Panc1 (cell line): ENCODE results near the gene NFATC2. TPM values are rescaled to one million over a fixed set of nuclear protein-coding genes. Genes with fewer than 3 reads are reported as not detected.

Source experiments
- ATAC-seq: fragments of 200-7000 bp; cut with Tn5 transposase; 2 replicates; pipeline ENCODE4 v1.9.1; 2020; ENCODE audit warnings: mild to moderate bottlenecking, moderate library complexity
- BruUV-seq: library from RNA; stranded (reverse); fragments of 400-500 nt; replicated peaks from 2 replicates; lab custom pipeline; 2021; lab: Mats Ljungman, UMichigan
- CTCF ChIA-PET: fragments of 300-600 bp; sonication (Branson Sonifier 250); formaldehyde crosslinking; loops from one replicate; lab custom pipeline; 2022; ENCODE audit warnings: antibody characterized with exemption; lab: Charles Lee
- POLR2A ChIA-PET: fragments of 300-600 bp; sonication (Branson Sonifier 250); formaldehyde crosslinking; loops from one replicate; lab custom pipeline; 2022; ENCODE audit warnings: antibody characterized with exemption; lab: Charles Lee
- DNase-seq: peaks from one replicate; pipeline ENCODE4 v3.0.0-alpha.2; 2010; ENCODE audit warnings: low read depth, low spot score
- H3K27ac ChIP-seq: 2 replicates; pipeline ENCODE4 v1.5.1; 2011; ENCODE audit warnings: mild to moderate bottlenecking, low read length, inconsistent platforms
- H3K27me3 ChIP-seq: fragments of 200-500 bp; sonication (Bioruptor generic); 2 replicates; pipeline ENCODE4 v1.6.0; 2014; ENCODE audit warnings: low read length, inconsistent platforms; ENCODE audit not compliant: control insufficient read depth, insufficient read depth
- H3K36me3 ChIP-seq: fragments of 200-500 bp; sonication (Bioruptor generic); 2 replicates; pipeline ENCODE4 v1.5.1; 2014; ENCODE audit warnings: inconsistent platforms, mild to moderate bottlenecking, low read length, moderate library complexity; ENCODE audit not compliant: control insufficient read depth, insufficient read depth
- H3K4me1 ChIP-seq: 2 replicates; pipeline ENCODE4 v1.5.1; 2011; ENCODE audit warnings: inconsistent platforms, mild to moderate bottlenecking, low read length, moderate library complexity; ENCODE audit not compliant: control insufficient read depth, insufficient read depth
- H3K4me3 ChIP-seq, 2 experiments: 2 replicates each; pipeline ENCODE4 v1.5.1; 2011 to 2012; ENCODE audit warnings: low read depth in 2 of 2, low read length in 2 of 2, mild to moderate bottlenecking in 2 of 2, inconsistent platforms in 1 of 2, moderate library complexity in 1 of 2
- H3K9me3 ChIP-seq: fragments of 200-500 bp; sonication (Bioruptor generic); 2 replicates; pipeline ENCODE4 v1.5.1; 2014; ENCODE audit warnings: low read depth, mild to moderate bottlenecking, inconsistent platforms, low read length, moderate library complexity; ENCODE audit not compliant: control insufficient read depth, insufficient read depth
- CTCF ChIP-seq: fragments of 450-650 bp; IDR thresholded peaks from 2 replicates; pipeline ENCODE4 v1.5.1; 2017; ENCODE audit warnings: mild to moderate bottlenecking
- POLR2AphosphoS5 ChIP-seq: IDR thresholded peaks from 2 replicates; pipeline ENCODE4 v1.6.1; 2012; ENCODE audit warnings: mild to moderate bottlenecking, low read depth, low read length, moderate library complexity
- REST ChIP-seq, 2 experiments: IDR thresholded peaks; 2 replicates each; pipeline ENCODE4 v1.6.1; 2011 to 2012; ENCODE audit warnings: low read depth in 2 of 2, control low read depth in 1 of 2, low read length in 1 of 2, mild to moderate bottlenecking in 1 of 2, moderate library complexity in 1 of 2; ENCODE audit not compliant: insufficient read depth in 1 of 2
- SIN3A ChIP-seq: IDR thresholded peaks from 2 replicates; pipeline ENCODE4 v1.6.1; 2012; ENCODE audit warnings: low read depth, mild to moderate bottlenecking, low read length, moderate library complexity, borderline replicate concordance; ENCODE audit not compliant: insufficient read depth
- TCF7L2 ChIP-seq: IDR thresholded peaks from 2 replicates; pipeline ENCODE4 v1.6.1; 2011; ENCODE audit warnings: mild to moderate bottlenecking, low read depth, low read length, inconsistent platforms
- in situ Hi-C: cut with HindIII; loops from 2 replicates; pipeline ENCODE4 v1.10.0; 2016; ENCODE audit warnings: low sequenced_read_pairs, low pct_unique_long_range_greater_than_20kb
- intact Hi-C: fragments of 100-400 bp; cut with micrococcal nuclease; formaldehyde crosslinking; loops from one replicate; pipeline ENCODE4 v1.10.0; 2022; ENCODE audit not compliant: unreplicated experiment
- total RNA-seq: library from RNA; stranded (reverse); gene quantifications from one replicate; pipeline ENCODE4 v1.2.1, GENCODE V29; 2021; ENCODE audit not compliant: unreplicated experiment

Gene NFATC2
- total RNA-seq, 1 experiment from 2014 or later, result 10.6 TPM

GRCh38 chr20:51473771-51474170 is 68.7 kb downstream of the NFATC2 start:
- DNase-seq (no peak), ATAC-seq (no peak)
- no TSS peak for BruUV-seq
- TF ChIP-seq REST (IDR thresholded peaks at IDR 0.05; ENCODE audit: insufficient read depth in 1 of 2, low read depth in 2 of 2, low read length in 1 of 2), result no peak
- TF ChIP-seq CTCF, result no peak
- no peak for TF ChIP-seq POLR2AphosphoS5
- TF ChIP-seq TCF7L2, result no peak
- no peak for TF ChIP-seq SIN3A
- no peaks in the 10 kb centered on the region for H3K27me3 ChIP-seq
- ChIA-PET CTCF (no interaction called here), POLR2A (interaction anchor here (0.5 kb wide), 1 partner anchor 117 kb away, joined by 8 read pairs; no protein-coding TSS in a partner anchor)
- no peak overlapping the region for H3K27ac ChIP-seq
- peaks cover 3% of the 10 kb centered on the region; the same call in 1 of the 2 replicates for H3K9me3 ChIP-seq
- H3K4me3 ChIP-seq, result no peak overlapping the region
- in situ Hi-C loops, result no loop called here
- intact Hi-C loops, result no loop called here
- H3K4me1 ChIP-seq, result no peaks in the 10 kb centered on the region
- H3K36me3 ChIP-seq, result no peaks in the 10 kb centered on the region

GRCh38 chr20:51473256-51473655 is 69.3 kb downstream of the NFATC2 start:
- ChIA-PET POLR2A (interaction anchor here (0.6 kb wide), 1 partner anchor 71 kb away, joined by 4 read pairs; no protein-coding TSS in a partner anchor), CTCF (no interaction called here)
- TF ChIP-seq REST (IDR thresholded peaks at IDR 0.05; ENCODE audit: insufficient read depth in 1 of 2, low read depth in 2 of 2, low read length in 1 of 2), result no peak
- no peak for TF ChIP-seq SIN3A
- TF ChIP-seq POLR2AphosphoS5, result no peak
- no peak for TF ChIP-seq TCF7L2
- no peak for TF ChIP-seq CTCF
- intact Hi-C loops (no loop called here), in situ Hi-C loops (no loop called here)
- H3K4me3 ChIP-seq, result no peak overlapping the region
- BruUV-seq, result no TSS peak
- no peak overlapping the region for H3K27ac ChIP-seq
- DNase-seq, result no peak
- H3K27me3 ChIP-seq, result no peaks in the 10 kb centered on the region
- no peaks in the 10 kb centered on the region for H3K36me3 ChIP-seq
- H3K9me3 ChIP-seq, result peaks cover 3% of the 10 kb centered on the region; the same call in 1 of the 2 replicates
- no peaks in the 10 kb centered on the region for H3K4me1 ChIP-seq
- ATAC-seq, result no peak
